ENCODE measurements around the gene TRPM7.

The TRPM7 gene
- total RNA-seq, result 125 to 158 reads per million in 2 donors

- peak; percentile 76 to 96 (median 84) for DNase-seq
Observed at GRCh38 chr15:50686469-50687301, at the start of gene TRPM7. TRPM7 (minus strand) TSS chr15:50686797; CDS start chr15:50686533, 264 bp downstream.

GRCh38 chr15:50735156-50735555 lies 48.6 kb upstream of the TRPM7 start:
- DNase-seq, result no peak

- no peak for DNase-seq
Observed at GRCh38 chr15:50726315-50726714, 39.7 kb upstream of the TRPM7 start.

- no peak for DNase-seq
Observed at GRCh38 chr15:50718700-50719125, 32.1 kb upstream of the TRPM7 start.

GRCh38 chr15:50712018-50712417 lies 25.4 kb upstream of the TRPM7 start:
- no peak for DNase-seq

GRCh38 chr15:50710585-50710984 lies 24.0 kb upstream of the TRPM7 start:
- no peak for DNase-seq

GRCh38 chr15:50707878-50708427 lies 21.4 kb upstream of the TRPM7 start:
- DNase-seq, result no peak

- DNase-seq, result no peak
Observed at GRCh38 chr15:50702762-50703334, 16.3 kb upstream of the TRPM7 start.

- DNase-seq, result no peak
Observed at GRCh38 chr15:50698101-50698500, 11.5 kb upstream of the TRPM7 start.

GRCh38 chr15:50697109-50697797 lies 10.7 kb upstream of the TRPM7 start:
- no peak for DNase-seq

GRCh38 chr15:50694634-50695165 lies 8.1 kb upstream of the TRPM7 start:
- peak in 1 of 5 experiments; percentile 39 for DNase-seq

- DNase-seq, result peak in 1 of 5 experiments; percentile 13
Observed at GRCh38 chr15:50687302-50687902, 805 bp upstream of the TRPM7 start.

GRCh38 chr15:50685976-50686468 lies 575 bp downstream of the TRPM7 start:
- peak; percentile 56 to 75 (median 71) for DNase-seq

- peak in 1 of 5 experiments; percentile 19 for DNase-seq
Observed at GRCh38 chr15:50685191-50685975, 1.2 kb downstream of the TRPM7 start.

GRCh38 chr15:50681467-50681866 lies 5.1 kb downstream of the TRPM7 start:
- DNase-seq, result no peak

GRCh38 chr15:50676799-50677483 lies 9.7 kb downstream of the TRPM7 start:
- no peak for DNase-seq

GRCh38 chr15:50675535-50676144 lies 11.0 kb downstream of the TRPM7 start:
- DNase-seq, result peak in 1 of 5 experiments; percentile 13

GRCh38 chr15:50670115-50670514 lies 16.5 kb downstream of the TRPM7 start:
- no peak for DNase-seq

- DNase-seq, result no peak
Observed at GRCh38 chr15:50669611-50670010, 17.0 kb downstream of the TRPM7 start.

GRCh38 chr15:50665938-50666337 lies 20.7 kb downstream of the TRPM7 start:
- no peak for DNase-seq
